D721Med (cell line): ENCODE results near the gene MEGF10.

ENCODE experiments used
- DNase-seq: peaks from one replicate; pipeline ENCODE4 v3.0.0; 2011; ENCODE audit warnings: low spot score; ENCODE audit not compliant: insufficient read length
- FAIRE-seq: peaks from 2 replicates; lab custom pipeline; 2011; peaks lifted over from hg19 to GRCh38; lab: Jason Lieb, UNC
- TF ChIP-seq, protein P1 (sequence below): IDR thresholded peaks from 2 replicates; pipeline ENCODE4 v1.5.1; 2012; ENCODE audit warnings: mild to moderate bottlenecking, control low read depth; ENCODE audit not compliant: insufficient read depth; ENCODE audit errors: missing control alignments

Gene MEGF10

DNA sequence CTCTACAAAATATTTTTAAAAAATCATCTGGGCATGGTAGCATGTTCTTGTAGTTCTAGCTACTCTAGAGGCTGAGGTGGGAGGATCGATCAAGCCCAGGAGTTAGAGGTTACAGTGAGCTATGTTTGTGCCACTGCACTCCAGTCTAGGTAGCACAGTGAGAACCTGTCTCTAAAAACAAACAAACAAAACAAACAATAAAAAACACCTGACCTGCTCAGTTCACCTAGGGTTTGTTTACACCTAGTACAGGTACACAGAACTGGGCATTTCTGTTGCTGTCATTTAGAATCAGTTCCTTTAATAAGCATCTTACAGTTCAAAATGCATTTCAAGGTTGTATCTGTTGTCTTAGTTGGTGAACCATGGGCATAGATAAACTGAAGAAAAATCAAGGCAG, 95.3 kb downstream of the MEGF10 start:
- FAIRE-seq (no peak), DNase-seq (no peak)
- TF ChIP-seq, protein P1, sequence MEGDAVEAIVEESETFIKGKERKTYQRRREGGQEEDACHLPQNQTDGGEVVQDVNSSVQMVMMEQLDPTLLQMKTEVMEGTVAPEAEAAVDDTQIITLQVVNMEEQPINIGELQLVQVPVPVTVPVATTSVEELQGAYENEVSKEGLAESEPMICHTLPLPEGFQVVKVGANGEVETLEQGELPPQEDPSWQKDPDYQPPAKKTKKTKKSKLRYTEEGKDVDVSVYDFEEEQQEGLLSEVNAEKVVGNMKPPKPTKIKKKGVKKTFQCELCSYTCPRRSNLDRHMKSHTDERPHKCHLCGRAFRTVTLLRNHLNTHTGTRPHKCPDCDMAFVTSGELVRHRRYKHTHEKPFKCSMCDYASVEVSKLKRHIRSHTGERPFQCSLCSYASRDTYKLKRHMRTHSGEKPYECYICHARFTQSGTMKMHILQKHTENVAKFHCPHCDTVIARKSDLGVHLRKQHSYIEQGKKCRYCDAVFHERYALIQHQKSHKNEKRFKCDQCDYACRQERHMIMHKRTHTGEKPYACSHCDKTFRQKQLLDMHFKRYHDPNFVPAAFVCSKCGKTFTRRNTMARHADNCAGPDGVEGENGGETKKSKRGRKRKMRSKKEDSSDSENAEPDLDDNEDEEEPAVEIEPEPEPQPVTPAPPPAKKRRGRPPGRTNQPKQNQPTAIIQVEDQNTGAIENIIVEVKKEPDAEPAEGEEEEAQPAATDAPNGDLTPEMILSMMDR, result no peak

DNA sequence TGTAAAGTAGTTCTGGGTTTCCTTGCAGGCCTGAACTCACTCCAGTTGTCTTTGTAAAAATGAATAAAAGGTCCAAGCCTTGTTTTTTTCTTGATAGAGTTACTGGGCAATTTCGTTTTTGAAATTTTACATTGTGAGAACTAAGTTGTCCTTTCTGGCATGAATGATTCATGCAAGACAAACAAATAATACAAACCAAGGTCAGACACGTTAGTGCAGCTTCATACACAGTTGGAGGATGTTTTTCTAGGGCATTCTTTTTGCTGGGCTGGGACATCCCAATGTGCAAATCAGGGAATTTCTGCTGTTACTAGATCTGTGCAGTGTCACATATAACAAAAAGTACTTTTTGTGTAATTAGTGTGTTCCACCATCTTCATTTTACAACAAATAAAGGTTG, 96.0 kb downstream of the MEGF10 start:
- FAIRE-seq, result no peak
- TF ChIP-seq, protein P1, result no peak
- no peak for DNase-seq

DNA sequence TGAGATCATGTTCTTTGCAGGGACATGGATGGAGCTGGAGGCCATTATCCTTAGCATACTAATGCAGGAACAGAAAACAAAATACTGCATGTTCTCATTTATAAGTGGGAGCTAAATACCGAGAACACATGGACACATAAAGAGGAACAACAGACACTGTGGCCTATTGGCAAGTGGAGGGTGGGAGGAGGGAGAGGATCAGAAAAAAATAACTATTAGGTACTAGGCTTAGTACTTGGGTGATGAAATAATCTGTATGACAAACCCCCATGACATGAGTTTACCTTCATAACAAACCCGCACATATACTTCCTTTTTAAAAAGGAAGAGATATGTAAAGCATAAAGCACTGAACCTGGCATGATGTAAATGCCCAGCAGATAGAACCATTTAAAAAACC, 99.0 kb downstream of the MEGF10 start:
- TF ChIP-seq, protein P1, result no peak
- FAIRE-seq (no peak), DNase-seq (no peak)

DNA sequence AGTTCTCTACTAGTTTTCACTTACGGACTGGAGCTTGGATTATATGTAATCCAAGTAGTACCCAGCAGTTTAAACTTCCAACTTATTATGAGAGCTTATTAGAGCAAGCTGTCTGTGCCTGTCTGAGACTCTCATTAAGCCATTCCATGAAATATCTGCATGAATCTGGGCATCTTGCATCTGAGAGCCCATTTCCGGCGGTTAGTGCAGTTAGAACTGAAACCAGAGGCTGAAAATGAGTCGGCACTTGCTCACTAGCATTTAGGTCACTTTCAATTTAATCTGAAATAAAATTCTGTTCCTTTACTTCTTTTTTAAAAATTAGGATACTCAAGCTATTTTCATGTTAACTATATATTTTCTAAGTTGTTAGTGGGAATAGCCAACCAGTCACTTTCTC, 102.2 kb downstream of the MEGF10 start:
- FAIRE-seq, result no peak
- TF ChIP-seq, protein P1, result no peak
- DNase-seq, result no peak

DNA sequence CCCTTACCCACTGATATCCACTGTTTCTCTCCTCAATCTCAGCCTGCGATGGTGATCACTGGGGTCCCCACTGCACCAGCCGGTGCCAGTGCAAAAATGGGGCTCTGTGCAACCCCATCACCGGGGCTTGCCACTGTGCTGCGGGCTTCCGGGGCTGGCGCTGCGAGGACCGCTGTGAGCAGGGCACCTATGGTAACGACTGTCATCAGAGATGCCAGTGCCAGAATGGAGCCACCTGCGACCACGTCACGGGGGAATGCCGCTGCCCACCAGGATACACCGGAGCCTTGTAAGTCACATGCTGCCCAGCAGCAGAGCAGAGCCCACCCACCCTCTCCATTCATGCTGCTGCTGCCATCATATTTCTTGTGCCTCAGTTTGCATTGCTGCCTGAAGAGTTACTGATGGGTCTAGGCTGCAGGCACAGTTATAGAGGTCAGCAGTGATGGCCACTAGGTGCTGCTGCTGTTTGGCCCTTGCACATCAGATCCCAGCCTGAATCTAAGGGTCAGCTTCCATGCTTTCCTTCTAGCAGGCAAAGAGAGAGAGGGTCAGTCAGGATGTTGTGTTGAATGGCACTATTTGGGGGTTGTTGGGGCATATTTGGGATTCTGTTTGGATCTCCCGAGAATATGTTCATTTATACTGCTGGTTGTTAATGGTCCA, 106.0 kb downstream of the MEGF10 start:
- no peak for DNase-seq
- TF ChIP-seq, protein P1, result no peak
- FAIRE-seq, result no peak

DNA sequence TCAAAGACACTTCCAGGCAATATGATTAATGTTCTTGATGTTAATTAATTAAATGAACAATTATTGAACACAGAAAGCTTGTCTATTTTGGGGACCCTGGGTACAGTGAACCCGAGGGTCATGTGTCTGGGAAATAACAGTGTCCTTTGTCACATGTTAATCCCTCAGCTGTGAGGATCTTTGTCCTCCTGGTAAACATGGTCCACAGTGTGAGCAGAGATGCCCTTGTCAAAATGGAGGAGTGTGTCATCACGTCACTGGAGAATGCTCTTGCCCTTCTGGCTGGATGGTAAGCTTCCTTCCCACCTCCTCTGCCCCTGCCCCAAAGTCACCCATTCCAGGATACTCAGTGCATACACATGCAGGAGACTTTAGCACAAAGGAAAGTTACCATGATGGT, 107.9 kb downstream of the MEGF10 start:
- FAIRE-seq, result no peak
- TF ChIP-seq, protein P1, result no peak
- DNase-seq, result no peak

DNA sequence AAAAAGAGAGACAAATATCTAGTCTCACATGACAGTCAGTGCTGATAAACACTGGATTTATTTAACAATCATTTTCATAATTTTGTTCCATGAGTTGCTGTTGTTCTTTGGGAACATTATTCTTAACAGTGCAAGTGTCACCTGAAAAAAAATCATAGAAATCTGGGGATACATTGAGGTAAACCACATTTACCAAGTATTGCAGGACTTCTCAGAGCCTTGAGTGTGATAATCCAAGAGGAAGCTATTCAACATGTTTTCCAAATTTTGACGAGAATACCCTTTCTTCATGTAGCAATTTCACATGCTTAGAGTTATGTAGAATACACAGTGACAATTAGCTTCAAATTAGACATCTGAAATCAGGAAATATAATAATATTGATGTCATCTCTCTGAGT, 108.5 kb downstream of the MEGF10 start:
- FAIRE-seq (no peak), DNase-seq (no peak)
- TF ChIP-seq, protein P1, result no peak
